NCI-H1436 treated with DMSO at 0.1 percent for 48 hours (cell line): ENCODE data around the gene PNPLA5.
"Not testable (repeated sequence)": the region's sequence is repeated elsewhere in the genome, so short reads cannot be mapped to it uniquely, and the experiment has no call there.

Source experiments
- DNase-seq: peaks from one replicate; lab custom pipeline; 2025; lab: John Stamatoyannopoulos, UW

PNPLA5 gene

DNA sequence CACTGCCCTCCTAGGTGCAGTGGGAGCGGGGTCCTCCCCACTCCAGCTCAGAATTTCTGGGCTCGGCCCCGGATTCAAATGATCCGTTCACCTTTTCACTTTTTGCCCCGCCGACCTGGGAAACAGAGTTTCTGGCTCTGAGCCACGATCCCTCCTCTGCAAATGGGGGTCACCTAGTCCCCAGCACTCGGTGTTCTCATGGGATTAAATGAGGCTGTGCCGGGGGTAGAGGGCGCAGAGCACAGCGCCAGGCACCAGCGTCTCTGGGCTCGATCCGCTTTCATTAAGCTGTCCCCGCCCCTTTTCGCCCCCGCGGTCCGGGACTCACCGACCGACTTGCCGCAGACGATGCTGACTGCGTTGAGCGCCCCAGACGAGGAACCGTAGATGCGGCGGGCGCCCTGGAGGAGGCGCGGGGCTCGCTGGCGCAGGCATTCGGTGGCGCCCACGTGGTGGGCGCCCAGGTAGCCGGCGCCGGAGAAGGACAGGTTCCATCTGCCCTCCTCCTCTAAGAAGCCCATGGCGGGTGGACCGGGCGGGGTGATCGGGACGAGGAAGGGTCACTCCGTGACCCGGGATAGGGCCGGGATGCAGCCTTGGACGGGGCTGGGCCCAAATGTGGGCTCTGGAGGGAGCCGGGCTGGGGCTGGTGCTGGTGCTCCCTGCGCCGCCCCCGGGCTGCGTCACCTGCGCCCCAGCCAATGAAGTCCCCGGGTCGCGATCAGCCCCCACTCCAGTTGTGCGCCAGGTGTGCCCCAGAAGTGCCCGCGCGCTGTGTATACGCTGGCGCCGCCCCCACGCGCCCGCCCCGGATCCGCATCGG lies at the start of gene PNPLA5:
TSS of gene PNPLA5 (minus strand) at position 654 of the 823 bp plus-strand sequence. CDS start at position 521, 133 bp downstream.
- no peak for DNase-seq

GRCh38 chr22:43941449-43941848 lies 49.6 kb upstream of the PNPLA5 start:
- DNase-seq, result no peak

GRCh38 chr22:43931771-43932170 lies 40.0 kb upstream of the PNPLA5 start:
- no peak for DNase-seq

DNA sequence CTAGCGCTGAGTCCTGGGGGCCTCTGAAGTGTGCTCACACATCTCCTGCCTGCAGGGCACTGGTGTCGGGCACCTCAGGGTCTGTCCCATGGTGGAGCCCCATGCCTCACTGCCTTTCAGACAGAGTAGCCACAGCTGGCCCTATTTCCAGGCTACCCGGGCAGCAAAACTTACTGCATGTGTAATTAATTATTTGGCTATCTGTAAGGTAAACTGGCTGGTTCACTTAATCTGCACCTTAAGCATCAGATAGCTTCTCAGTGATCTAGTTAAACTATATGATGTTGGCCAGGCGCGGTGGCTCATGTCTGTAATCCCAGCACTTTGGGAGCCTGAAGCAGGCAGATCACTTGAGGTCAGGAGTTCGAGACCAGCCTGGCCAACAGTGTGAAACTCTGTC lies 37.1 kb upstream of the PNPLA5 start:
- DNase-seq, result no peak

- DNase-seq, result no peak
These were observed 36.7 kb upstream of the PNPLA5 start for GRCh38 chr22:43928468-43928867.

DNA sequence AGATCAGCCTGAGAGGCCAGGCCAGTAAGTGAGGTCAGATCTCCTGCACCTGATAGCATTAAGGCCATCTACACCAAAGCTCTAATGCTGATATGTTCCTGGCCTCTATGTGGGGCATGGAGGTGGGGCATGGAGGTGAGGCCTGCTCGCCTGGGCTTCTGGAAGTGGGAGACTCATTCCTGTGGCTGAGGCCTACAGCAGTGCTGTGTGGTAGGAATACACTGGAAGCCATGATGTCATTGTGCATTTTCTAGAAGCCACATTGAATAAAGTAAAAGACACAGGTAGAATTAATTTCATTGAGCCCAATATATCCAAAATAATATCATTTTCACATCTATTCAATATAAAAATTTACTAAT lies 34.5 kb upstream of the PNPLA5 start:
- no peak for DNase-seq

DNA sequence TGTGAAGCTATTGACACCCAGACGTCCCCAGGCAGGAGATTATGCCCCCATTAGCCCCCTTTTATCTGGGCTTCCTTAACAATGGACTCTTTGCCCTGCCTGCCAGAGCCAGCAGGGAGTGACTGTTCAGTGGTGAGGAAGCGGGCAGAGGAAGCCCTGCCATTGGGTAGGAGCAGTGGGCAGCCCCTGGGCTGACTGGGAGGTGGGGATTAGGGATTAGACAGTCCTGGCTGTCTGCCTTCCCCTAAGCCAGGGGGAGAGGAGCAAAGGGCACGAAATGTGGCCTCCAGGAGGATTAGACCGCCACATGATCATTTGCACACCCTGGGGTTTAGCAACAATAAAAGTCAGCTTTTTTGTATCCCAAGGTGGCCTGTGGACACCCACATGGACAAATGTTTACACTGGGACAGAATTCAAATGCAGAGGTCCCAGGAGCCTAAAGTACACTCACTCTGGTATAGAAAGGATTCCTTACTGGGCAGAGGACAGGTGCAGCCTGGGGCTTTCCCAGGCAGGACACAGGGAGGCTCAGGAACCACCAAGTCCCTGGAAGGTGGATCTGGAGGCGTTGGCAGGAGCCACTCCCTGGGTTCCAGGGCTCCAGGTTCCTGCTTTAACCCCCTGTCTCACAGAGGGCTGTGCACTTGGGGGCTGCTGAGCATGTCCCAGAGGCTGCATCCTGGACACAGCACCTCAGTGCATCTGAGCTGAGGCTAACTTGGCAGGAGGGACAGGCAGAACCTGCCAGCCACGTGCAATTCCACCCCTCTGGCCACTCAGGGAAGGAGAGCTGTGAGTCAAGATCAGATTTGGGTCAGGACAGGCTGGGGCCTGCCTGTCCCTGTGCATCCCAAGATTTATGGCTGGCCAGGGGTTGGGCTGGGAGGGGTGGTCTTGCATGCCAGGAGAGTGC lies 33.9 kb upstream of the PNPLA5 start:
- DNase-seq, result no peak

- no peak for DNase-seq
These were observed 33.1 kb upstream of the PNPLA5 start for GRCh38 chr22:43924877-43925276.

DNA sequence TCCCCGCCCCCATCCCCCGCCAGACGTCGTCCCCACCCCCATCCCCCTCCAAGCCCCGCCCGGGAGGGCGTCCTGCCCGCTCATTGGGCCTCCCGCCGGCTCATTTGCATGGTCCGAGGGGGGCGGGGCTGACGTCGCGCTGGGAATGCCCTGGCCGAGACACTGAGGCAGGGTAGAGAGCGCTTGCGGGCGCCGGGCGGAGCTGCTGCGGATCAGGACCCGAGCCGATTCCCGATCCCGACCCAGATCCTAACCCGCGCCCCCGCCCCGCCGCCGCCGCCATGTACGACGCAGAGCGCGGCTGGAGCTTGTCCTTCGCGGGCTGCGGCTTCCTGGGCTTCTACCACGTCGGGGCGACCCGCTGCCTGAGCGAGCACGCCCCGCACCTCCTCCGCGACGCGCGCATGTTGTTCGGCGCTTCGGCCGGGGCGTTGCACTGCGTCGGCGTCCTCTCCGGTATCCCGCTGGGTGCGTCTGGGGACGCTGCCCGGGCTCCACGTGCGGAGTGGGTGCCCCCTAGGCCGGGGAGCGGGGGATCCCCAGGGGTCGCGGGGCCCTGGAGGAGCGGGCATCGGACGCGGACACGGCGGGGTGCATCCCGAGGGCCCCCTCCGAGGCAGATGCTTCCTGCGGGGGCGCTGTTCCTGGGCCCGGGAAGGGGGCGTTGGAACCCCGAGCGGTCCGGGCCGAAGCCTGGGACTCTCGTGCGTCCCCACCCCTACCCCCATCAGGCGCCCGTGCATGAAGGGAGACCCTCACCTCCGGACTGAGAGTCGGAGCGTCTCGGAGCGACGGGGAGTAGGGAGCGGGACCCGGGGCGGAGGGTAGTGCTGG lies 32.0 kb upstream of the PNPLA5 start, which contains the start of gene PNPLA3:
TSS of gene PNPLA3 (plus strand) at position 175 of the 834 bp plus-strand sequence. CDS start at position 282, 107 bp downstream.
- DNase-seq, result no peak

DNA sequence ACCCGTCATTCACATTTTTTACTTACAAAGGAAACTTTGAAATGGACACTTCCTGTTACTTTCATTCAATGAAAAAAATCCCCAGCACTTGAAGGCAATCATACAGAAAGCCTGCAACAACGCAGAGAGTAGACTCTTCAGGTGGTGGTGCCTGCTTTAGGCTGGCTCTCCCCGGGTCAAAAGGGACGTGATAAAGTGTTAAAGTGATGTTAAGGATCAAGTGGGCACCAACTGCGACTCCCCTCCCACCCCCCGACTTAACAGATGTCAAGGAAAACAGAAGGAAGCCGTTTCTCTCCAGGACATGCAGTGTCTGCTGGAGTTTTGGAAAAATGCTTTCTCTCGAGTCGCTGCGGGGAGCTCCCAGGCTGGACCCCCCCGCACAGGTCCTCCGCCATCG lies 31.4 kb upstream of the PNPLA5 start:
- no peak for DNase-seq

- no peak for DNase-seq
These were observed 30.3 kb upstream of the PNPLA5 start for GRCh38 chr22:43922123-43922522.

- DNase-seq, result no peak
These were observed 29.6 kb upstream of the PNPLA5 start for GRCh38 chr22:43921370-43921769.

DNA sequence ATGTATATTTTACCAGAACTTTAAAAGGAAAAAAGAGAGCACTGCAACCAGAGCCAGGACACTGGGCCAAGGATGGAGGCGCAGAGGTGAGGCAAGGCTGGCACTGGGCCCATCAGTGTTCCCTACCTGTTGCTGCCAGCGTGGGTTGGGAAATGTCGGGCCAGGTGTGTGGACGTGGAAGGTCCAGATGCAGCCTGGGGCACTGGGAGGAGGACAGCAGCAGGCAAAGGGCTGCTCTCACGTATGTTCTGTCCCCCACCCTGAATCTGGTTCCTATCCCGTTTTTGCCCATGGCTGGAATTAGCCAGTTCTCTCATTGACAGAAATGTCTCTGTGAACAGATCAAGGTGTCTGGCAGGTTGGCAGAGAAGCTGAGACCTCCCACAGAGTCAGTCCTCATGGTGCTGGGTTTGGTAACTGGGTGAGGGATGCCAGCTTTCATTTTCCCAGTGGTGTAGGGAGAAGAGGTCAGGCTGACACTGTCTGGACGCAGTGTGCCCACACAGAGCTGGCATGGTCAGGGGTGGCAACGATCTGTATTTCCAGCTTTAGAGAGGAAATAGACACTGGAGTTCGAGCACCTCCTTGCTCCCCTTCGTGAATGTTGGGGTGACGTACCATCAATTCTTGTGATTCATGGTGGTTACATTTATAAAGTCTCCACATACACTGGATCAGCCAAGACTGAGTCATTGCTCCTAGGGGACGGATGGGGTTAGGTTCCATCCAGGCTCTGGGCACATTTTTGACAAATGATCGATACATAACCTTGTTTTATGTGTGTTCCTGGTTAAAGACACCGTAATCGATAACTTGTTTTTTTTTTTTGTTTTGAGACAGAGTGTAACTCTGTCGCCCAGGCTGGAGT lies 27.5 kb upstream of the PNPLA5 start:
- no peak for DNase-seq

DNA sequence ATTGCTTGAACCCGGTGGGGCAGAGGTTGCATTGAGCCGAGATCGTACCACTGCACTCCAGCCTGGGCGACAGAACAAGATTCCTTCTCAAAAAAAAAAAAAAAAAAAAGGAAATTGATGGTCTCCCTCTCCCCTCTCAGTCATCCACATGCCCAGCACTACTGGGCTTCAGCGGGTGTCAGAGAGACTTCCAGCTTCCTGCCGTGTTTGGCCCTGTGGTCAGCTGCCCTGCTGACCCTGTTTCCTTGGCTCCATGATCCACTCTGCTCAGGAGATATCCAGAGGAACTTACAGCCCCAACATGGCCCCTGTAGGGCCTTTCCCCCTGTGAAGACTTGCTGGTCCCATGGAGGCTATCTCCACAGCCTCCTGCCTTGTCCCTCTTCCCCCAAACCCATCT lies 25.7 kb upstream of the PNPLA5 start:
- DNase-seq, result no peak

- DNase-seq, result no peak
These were observed 19.5 kb upstream of the PNPLA5 start for GRCh38 chr22:43911351-43911750.

DNA sequence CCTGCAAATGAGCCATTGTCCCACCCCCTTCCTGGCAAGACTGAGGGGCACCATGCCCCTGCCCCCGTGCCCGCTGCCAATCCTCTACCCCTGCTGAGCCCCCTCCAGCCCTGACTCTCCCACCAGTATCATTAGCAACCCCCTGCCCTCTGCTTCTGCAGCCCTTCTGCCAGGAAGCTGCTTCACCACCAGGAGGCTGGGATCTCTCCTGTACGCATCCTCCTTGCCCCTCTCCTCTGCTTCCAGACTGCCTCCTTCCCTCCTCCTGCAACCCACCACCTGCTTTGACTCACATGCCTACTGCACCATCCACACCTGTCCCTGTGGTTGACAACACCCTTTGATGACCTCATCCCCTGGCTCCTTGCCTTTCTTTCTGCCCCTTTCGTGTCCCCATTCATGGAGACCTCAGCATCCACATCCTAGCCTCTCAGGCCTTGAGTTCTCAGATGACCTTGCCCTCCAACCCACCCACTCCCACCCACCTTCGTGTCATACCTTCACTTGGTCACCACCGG lies 18.4 kb upstream of the PNPLA5 start:
- no peak for DNase-seq

GRCh38 chr22:43909708-43910107 lies 17.9 kb upstream of the PNPLA5 start:
- no peak for DNase-seq

DNA sequence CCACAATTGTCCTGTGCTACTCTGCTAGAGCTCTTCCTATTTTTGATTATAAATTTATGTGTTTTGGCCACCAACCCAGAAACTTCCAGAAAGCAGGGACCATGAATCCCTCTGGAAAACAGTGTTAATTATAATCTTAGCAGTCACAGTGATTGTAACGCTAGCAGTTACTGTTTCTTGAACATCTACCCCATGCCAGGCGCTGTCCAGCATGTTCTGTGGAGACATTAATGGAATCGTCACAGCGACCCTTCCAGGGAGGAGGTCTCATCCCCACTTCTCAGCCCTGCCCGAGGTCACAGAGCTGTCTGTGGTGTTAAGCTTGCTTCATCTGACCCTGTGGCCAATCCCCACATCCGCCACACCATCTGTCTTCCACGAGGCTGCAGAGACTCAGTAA lies 13.9 kb upstream of the PNPLA5 start:
- DNase-seq, result no peak

GRCh38 chr22:43904412-43904811 lies 12.6 kb upstream of the PNPLA5 start:
- not testable (repeated sequence) for DNase-seq

GRCh38 chr22:43903033-43903432 lies 11.2 kb upstream of the PNPLA5 start:
- DNase-seq, result not testable (repeated sequence)
